ENCODE measurements around the gene LUC7L2. TPM values are rescaled to one million over a fixed set of nuclear protein-coding genes. Genes with fewer than 3 reads are reported as not detected.
"Not testable (repeated sequence)": the region's sequence is repeated elsewhere in the genome, so short reads cannot be mapped to it uniquely, and the experiment has no call there.

LUC7L2 gene
- total RNA-seq, 3 donors from 2014 or later (not counting 1 experiment from before 2014, with no cell fraction given) = 183 to 192 (median 186) TPM

GRCh38 chr7:139456511-139456910 is 96.8 kb downstream of the LUC7L2 start:
- Histone ChIP-seq H3K36me3 (ENCODE audit: control insufficient read depth, insufficient read depth, low read length) (no peaks in the 10 kb centered on the region), H3K4me1 (ENCODE audit: control insufficient read depth, insufficient read depth, low read length) (no peaks in the 10 kb centered on the region), H3K27me3 (ENCODE audit: control insufficient read depth, insufficient read depth, low read length) (no peaks in the 10 kb centered on the region), H3K9me3 (ENCODE audit: control insufficient read depth, insufficient read depth, low read length) (no peaks in the 10 kb centered on the region), H3K4me3 (ENCODE audit: low read length) (no peak overlapping the region), H3K27ac (ENCODE audit: low read length) (no peak overlapping the region)
- peaks cover 0 to 2% of the 10 kb centered on the region in 2 donors for H3K27me3 Mint-ChIP-seq (ENCODE audit: low read depth in 2 of 2)
- H3K9me3 Mint-ChIP-seq = no peaks in the 10 kb centered on the region
- DNase-seq = no peak
- no peak overlapping the region for H3K27ac Mint-ChIP-seq
- intact Hi-C loops (cut with micrococcal nuclease) = no loop called here
- TF ChIP-seq CTCF (IDR thresholded peaks at IDR 0.05) = no peak
- 92% methylated on average over 8 of the region's 8 CpGs for WGBS (ENCODE audit: insufficient coverage)
- ATAC-seq = no peak
- H3K36me3 Mint-ChIP-seq = no peaks in the 10 kb centered on the region
- H3K4me3 Mint-ChIP-seq = no peak overlapping the region
- no peaks in the 10 kb centered on the region for H3K4me1 Mint-ChIP-seq

- Mint-ChIP-seq H3K36me3 (no peaks in the 10 kb centered on the region), H3K4me3 (no peak overlapping the region), H3K27ac (no peak overlapping the region), H3K27me3 (ENCODE audit: low read depth in 2 of 2) (peaks cover 0 to 8% of the 10 kb centered on the region in 2 donors), H3K4me1 (no peaks in the 10 kb centered on the region), H3K9me3 (no peaks in the 10 kb centered on the region)
- DNase-seq (no peak), ATAC-seq (no peak)
- Histone ChIP-seq H3K27me3 (ENCODE audit: control insufficient read depth, insufficient read depth, low read length) (no peaks in the 10 kb centered on the region), H3K4me1 (ENCODE audit: control insufficient read depth, insufficient read depth, low read length) (no peaks in the 10 kb centered on the region), H3K9me3 (ENCODE audit: control insufficient read depth, insufficient read depth, low read length) (no peaks in the 10 kb centered on the region), H3K36me3 (ENCODE audit: control insufficient read depth, insufficient read depth, low read length) (no peaks in the 10 kb centered on the region), H3K27ac (ENCODE audit: low read length) (no peak overlapping the region), H3K4me3 (ENCODE audit: low read length) (no peak overlapping the region)
- TF ChIP-seq CTCF (IDR thresholded peaks at IDR 0.05) = no peak
- WGBS (ENCODE audit: insufficient coverage) = 90% methylated on average over 13 of the region's 15 CpGs
- intact Hi-C loops (cut with micrococcal nuclease) = no loop called here
These were observed 97.7 kb downstream of the LUC7L2 start for GRCh38 chr7:139457153-139457946.

GRCh38 chr7:139463421-139463820 is 103.7 kb downstream of the LUC7L2 start:
- intact Hi-C loops (cut with micrococcal nuclease); H3K27ac Mint-ChIP-seq; H3K27me3 ChIP-seq (ENCODE audit: control insufficient read depth, insufficient read depth, low read length); H3K4me3 ChIP-seq (ENCODE audit: low read length); ATAC-seq; H3K4me1 Mint-ChIP-seq; H3K9me3 ChIP-seq (ENCODE audit: control insufficient read depth, insufficient read depth, low read length); H3K9me3 Mint-ChIP-seq; H3K4me1 ChIP-seq (ENCODE audit: control insufficient read depth, insufficient read depth, low read length); H3K27ac ChIP-seq (ENCODE audit: low read length); H3K36me3 Mint-ChIP-seq; H3K36me3 ChIP-seq (ENCODE audit: control insufficient read depth, insufficient read depth, low read length); DNase-seq; H3K4me3 Mint-ChIP-seq: not testable (repeated sequence)
- H3K27me3 Mint-ChIP-seq (ENCODE audit: low read depth in 2 of 2) = peaks cover 6 to 14% of the 10 kb centered on the region in 2 donors
- WGBS (ENCODE audit: insufficient coverage) = 93% methylated on average over 8 of the region's 12 CpGs

- H3K27me3 ChIP-seq (ENCODE audit: control insufficient read depth, insufficient read depth, low read length); H3K4me1 ChIP-seq (ENCODE audit: control insufficient read depth, insufficient read depth, low read length); H3K4me1 Mint-ChIP-seq; H3K9me3 Mint-ChIP-seq; intact Hi-C loops (cut with micrococcal nuclease); H3K4me3 Mint-ChIP-seq; H3K27ac ChIP-seq (ENCODE audit: low read length); H3K4me3 ChIP-seq (ENCODE audit: low read length); H3K36me3 ChIP-seq (ENCODE audit: control insufficient read depth, insufficient read depth, low read length); H3K9me3 ChIP-seq (ENCODE audit: control insufficient read depth, insufficient read depth, low read length); H3K36me3 Mint-ChIP-seq; H3K27ac Mint-ChIP-seq; ATAC-seq; DNase-seq: not testable (repeated sequence)
- WGBS (ENCODE audit: insufficient coverage) = over 99% methylated on average over 4 of the region's 4 CpGs
- H3K27me3 Mint-ChIP-seq (ENCODE audit: low read depth in 2 of 2) = peaks cover 7 to 13% of the 10 kb centered on the region in 2 donors
These were observed 104.8 kb downstream of the LUC7L2 start for GRCh38 chr7:139464511-139464910.

- H3K27ac ChIP-seq (ENCODE audit: low read length); DNase-seq; H3K9me3 Mint-ChIP-seq; H3K4me1 ChIP-seq (ENCODE audit: control insufficient read depth, insufficient read depth, low read length); H3K27ac Mint-ChIP-seq; H3K27me3 ChIP-seq (ENCODE audit: control insufficient read depth, insufficient read depth, low read length); H3K4me1 Mint-ChIP-seq; ATAC-seq; H3K36me3 Mint-ChIP-seq; H3K4me3 Mint-ChIP-seq; H3K9me3 ChIP-seq (ENCODE audit: control insufficient read depth, insufficient read depth, low read length); intact Hi-C loops (cut with micrococcal nuclease); H3K4me3 ChIP-seq (ENCODE audit: low read length); H3K36me3 ChIP-seq (ENCODE audit: control insufficient read depth, insufficient read depth, low read length): not testable (repeated sequence)
- 93% methylated on average over 9 of the region's 10 CpGs for WGBS (ENCODE audit: insufficient coverage)
- H3K27me3 Mint-ChIP-seq (ENCODE audit: low read depth in 2 of 2) = peaks cover 12 to 13% of the 10 kb centered on the region in 2 donors
These were observed 105.4 kb downstream of the LUC7L2 start for GRCh38 chr7:139465072-139465471.

- H3K9me3 ChIP-seq (ENCODE audit: control insufficient read depth, insufficient read depth, low read length); H3K27me3 ChIP-seq (ENCODE audit: control insufficient read depth, insufficient read depth, low read length); H3K4me1 ChIP-seq (ENCODE audit: control insufficient read depth, insufficient read depth, low read length); H3K4me1 Mint-ChIP-seq; H3K36me3 Mint-ChIP-seq; H3K36me3 ChIP-seq (ENCODE audit: control insufficient read depth, insufficient read depth, low read length); intact Hi-C loops (cut with micrococcal nuclease); H3K27ac Mint-ChIP-seq; H3K9me3 Mint-ChIP-seq; H3K4me3 ChIP-seq (ENCODE audit: low read length); H3K4me3 Mint-ChIP-seq; H3K27ac ChIP-seq (ENCODE audit: low read length); DNase-seq; ATAC-seq: not testable (repeated sequence)
- 94% methylated on average over 6 of the region's 7 CpGs for WGBS (ENCODE audit: insufficient coverage)
- peaks cover 4 to 12% of the 10 kb centered on the region in 2 donors for H3K27me3 Mint-ChIP-seq (ENCODE audit: low read depth in 2 of 2)
These were observed 108.0 kb downstream of the LUC7L2 start for GRCh38 chr7:139467729-139468128.
